Cerebellar cortex (tissue), 1 donor: Measurements from ENCODE around the gene LGI4.
"Not testable (repeated sequence)": the region's sequence is repeated elsewhere in the genome, so short reads cannot be mapped to it uniquely, and the experiment has no call there.

Experiments used
- DNase-seq: peaks from one replicate; pipeline ENCODE4 v3.0.0-alpha.2; 2015; ENCODE audit warnings: low spot score

Gene LGI4

DNA sequence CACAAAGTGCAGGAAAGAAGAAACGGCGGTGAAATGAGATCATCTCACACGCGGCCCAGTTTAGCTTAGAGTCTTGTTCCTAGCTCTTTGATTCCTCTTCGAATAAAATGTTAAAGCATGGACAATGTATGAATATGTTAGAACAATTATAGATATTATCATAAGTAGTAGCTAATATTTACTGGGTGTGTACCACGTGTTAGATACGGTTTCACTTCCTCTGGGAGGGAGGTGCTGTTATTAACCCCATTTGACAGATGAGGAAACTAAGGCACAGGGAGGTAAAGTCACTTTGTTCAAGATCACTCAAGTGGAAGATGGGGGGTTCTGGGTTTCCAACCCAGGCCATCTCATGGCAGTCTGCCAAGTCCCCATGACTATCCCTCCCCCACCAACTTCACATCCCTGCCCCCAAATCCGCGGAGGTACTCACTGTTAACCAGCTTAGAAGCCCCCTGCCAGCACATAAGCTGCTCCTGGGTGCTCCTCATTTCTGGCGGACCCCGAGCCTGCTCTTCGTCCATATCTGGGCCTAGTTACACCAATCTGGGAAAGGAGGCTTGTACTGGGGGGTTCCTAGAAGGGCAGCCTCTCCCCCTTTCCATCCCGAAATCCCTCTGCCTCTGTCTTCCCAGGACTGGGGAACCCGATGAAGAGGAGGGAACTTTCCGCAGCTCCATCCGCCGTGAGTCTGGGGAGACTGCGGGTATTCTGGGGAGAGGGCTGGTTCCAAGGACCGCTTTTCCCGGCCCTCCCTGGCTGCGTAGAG lies 7.2 kb upstream of the LGI4 start:
- no peak for DNase-seq

DNA sequence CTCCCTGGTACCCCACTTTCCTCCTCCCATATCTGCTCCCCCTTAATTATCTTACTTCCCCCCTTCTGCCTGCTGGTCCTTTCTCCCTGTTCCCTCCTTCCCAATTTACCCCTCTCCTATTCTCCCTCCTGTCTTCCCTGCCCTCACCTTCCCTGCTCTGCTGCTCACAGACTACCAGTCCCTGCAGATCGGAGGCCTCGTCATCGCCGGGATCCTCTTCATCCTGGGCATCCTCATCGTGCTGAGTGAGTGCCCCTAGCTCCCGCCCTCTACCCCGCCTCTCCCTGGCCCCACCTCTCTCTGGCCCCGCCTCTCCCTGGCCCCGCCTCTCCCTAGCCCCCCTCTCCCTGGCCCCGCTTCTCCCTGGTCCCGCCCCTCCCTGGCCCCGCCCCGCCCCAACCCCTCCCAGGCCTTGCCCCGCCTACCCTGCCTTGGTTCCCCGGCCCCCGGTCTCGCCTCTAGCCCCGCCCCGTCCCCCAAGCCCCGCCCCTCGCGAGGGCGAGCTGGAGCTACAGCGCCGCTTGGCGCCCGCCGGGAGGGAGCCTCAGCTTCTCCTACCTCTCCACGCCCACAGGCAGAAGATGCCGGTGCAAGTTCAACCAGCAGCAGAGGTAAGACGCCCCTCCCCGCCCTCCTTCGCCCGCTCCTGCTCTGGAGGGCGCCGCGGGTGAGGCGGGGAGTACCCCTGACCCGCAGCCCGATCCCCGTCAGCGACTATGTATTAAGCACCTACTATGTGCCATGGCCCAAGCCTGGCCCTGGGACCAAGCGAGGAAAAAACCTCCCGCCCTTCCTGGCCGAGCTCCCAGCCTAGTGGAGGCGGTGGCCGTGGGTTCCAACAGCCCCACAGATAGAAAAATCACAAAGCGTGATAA lies 6.3 kb upstream of the LGI4 start:
- peak; percentile 79 for DNase-seq

GRCh38 chr19:35140207-35140961 lies 5.5 kb upstream of the LGI4 start:
- no peak for DNase-seq

GRCh38 chr19:35138305-35138892 lies 3.5 kb upstream of the LGI4 start, which contains the start of gene FXYD1:
TSS of gene FXYD1 (plus strand) at chr19:35138824. CDS start at chr19:35140080, 1,256 bp downstream.
- no peak for DNase-seq

DNA sequence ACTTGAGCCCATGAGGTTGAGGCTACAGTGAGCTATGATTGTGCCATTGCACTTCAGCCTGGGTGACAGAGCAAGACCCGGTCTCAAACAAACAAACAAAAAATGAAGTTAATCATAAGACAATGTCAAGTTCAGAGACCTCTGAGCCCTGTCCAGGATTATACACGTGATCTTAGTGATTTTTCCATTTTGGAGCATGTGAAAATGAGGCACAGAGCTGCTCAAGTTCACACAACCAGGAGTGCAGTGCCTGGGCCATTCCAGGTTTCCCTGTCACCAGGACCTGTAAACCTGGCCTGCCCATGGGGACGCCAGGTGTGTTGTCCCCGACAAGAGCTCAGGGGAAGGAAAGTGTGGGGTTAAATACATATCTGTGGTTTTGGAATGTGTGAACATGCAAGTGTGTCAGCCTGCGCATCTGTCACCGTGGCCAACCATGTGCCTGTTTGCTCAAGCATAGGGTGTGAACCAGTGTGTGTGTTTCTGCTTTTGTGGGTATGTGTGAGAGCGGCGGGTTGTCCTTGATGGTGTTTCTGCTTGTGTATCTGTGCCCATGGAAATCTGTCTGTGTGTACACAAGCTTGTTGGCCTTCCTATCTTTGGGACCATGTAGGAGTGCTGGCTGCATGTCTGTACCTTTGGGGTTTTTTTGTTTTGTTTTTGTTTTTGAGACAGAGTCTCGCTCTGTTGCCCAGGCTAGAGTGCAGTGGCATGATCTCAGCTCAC lies 2.3 kb upstream of the LGI4 start:
- no peak for DNase-seq

GRCh38 chr19:35136231-35136630 lies 1.4 kb upstream of the LGI4 start:
- DNase-seq, result no peak

GRCh38 chr19:35135389-35135909 lies 590 bp upstream of the LGI4 start:
- DNase-seq, result peak; percentile 78

DNA sequence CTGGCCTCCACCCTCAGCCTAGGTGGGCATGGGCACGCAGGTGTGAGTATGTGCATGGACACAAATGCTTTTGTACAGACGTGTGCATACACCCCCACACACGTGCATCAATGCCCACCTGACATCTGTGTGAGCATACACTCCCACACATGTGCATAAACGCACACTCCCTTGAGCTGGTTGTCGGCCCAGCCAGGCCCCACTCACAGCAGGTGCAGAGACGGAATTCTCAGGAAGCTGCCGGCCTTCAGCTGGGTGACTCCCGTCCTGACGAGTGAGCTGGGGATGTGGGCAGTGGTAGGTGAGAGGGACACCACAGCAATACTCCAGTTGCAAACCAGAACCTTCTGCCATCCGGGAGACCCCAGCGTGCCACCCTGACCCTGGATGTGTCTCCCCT lies 1.0 kb downstream of the LGI4 start:
- DNase-seq, result no peak

DNA sequence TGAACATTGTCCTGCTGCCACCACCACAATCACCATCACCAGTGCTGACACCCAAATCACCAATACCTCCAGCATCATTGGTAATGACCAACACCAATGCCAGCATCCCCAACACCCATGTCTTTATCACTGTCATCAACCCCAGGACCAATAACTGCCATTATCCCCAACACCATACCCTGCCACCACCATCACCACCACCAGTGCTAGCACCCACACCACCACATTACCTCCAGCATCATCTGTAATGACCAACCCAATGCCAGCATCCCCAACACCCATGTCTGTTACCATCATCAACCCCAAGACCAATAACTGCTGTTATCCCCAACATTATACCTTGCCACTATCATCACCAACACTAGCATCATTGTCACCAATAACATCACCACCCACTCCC lies 2.6 kb downstream of the LGI4 start:
- no peak for DNase-seq

GRCh38 chr19:35130761-35131720 lies 3.8 kb downstream of the LGI4 start:
- DNase-seq, result no peak

DNA sequence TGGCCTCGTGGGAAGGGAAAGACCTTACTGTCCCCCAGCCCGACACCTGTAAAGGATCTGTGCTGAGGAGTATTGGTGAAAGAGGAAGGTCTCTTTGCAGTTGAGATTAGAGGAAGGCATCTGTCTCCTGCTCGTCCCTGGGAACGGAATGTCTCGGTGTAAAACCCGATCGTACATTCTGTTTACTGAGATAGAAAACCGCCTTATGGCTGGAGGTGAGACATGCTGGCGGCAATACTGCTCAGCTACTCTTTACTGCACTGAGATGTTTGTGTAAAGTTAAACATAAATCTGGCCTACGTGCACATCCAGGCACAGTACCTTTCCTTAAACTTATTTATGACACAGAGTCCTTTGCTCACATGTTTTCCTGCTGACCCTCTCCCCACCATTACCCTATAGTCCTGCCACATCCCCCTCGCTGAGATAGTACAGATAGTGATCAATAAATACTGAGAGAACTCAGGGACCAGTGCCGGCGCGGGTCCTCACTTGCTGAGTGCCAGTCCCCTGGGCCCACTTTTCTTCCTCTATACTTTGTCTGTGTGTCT lies 5.1 kb downstream of the LGI4 start:
- not testable (repeated sequence) for DNase-seq

DNA sequence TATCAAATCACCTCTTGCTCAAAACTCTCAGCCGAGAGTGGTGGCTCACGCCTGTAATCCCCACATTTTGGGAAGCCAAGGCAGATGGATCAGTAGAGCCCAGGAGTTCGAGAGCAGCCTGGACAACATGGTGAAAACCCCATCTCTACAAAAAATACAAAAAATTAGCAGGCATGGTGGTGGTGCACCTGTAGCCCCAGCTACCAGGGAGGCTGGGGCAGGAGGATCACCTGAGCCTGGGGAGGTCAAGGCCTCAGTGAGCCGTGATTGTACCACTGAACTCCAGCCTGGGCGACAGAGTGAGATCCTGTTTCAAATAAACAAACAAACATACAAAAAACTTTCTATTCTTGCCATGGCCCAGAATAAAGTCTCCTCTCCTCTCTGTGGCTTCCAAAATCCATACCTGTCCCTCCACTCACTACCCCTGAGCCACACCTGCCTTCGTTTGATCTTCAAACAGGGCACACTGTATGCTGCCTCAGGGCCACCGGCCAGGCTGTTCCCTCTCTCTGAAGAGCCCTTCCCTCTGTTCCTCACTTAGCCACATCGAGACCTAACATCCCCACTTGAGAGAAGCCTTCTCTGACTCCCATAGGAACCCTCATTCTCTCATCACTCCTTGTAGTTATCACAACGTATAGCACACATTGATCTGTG lies 6.3 kb downstream of the LGI4 start:
- DNase-seq, result no peak

DNA sequence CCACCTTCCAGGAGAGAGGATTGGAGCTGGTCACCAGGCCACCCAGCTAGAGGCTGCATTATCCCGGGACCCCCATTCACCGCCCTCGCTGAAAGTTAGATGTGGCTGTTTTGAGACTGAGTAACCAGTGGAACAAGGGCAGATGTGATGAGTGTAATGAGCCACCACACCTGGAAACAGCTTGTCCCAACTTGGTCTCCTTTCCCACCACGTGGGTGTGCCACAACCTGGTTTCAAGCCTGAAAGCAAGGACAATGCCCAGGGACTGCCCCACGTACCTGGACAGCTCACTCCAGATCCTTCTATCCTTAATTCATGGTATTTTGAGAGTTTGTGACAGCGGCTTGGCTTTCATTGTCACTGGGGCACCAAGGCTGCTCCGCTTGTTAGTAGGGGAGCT lies 7.0 kb downstream of the LGI4 start:
- DNase-seq, result no peak

GRCh38 chr19:35126624-35126959 lies 8.3 kb downstream of the LGI4 start:
- DNase-seq, result no peak

GRCh38 chr19:35125749-35126623 lies 8.9 kb downstream of the LGI4 start:
- no peak for DNase-seq

- no peak for DNase-seq
Observed at GRCh38 chr19:35125270-35125717, 9.6 kb downstream of the LGI4 start.

DNA sequence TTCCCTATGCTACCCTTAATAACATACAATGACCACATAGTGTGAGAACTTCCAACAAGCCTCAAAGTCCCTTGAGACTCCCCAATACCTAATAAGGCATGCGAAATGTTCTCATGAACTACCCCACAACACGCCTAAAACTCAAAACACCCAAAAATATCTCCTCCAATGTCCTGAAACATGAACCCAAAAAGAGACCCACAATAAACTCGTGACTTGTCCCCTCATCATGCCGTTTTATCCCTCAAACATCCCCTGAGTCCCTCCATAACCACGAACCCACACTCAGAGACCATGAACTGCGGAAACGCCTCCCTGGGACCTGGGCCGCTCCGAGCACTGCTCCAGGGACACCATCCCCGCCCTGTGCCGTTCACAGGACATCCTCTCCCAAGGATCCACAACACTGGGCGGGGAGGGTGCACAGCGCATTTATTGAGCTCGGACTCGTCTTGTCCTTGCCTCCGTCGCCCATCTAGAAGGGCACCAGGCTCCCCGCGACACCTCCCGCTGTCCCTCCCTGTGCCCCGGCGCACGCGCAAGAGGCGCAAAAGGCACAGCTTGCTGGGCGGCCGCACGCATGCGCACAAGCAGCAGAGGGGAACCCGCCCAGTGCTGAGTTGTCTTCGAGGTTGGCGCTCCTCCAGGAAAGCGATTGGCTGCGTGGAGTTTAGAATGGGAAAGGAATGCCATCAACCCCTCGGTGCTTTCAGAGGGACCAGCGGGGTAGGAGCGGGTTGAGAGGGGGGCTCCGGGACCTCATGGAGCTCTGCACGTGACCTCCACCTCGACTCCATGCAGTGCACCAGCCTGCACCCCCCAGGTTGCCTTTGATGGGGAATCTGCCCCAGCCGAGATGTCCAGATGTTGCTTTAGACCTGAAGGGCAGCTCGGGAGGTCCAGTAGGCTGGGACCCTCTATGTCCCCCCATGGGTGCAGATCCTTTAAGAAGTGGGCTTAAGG lies 10.5 kb downstream of the LGI4 start:
- DNase-seq, result peak; percentile 87
